GM19397 (cell line): ENCODE results near the gene AOAH.
"Not testable (repeated sequence)": the region's sequence is repeated elsewhere in the genome, so short reads cannot be mapped to it uniquely, and the experiment has no call there.

Experiments used
- ATAC-seq: cut with Tn5 transposase; IDR thresholded peaks from one replicate; pipeline ENCODE4 v1.9.1; 2021; ENCODE audit warnings: mild to moderate bottlenecking, moderate library complexity; ENCODE audit not compliant: unreplicated experiment

AOAH gene

DNA sequence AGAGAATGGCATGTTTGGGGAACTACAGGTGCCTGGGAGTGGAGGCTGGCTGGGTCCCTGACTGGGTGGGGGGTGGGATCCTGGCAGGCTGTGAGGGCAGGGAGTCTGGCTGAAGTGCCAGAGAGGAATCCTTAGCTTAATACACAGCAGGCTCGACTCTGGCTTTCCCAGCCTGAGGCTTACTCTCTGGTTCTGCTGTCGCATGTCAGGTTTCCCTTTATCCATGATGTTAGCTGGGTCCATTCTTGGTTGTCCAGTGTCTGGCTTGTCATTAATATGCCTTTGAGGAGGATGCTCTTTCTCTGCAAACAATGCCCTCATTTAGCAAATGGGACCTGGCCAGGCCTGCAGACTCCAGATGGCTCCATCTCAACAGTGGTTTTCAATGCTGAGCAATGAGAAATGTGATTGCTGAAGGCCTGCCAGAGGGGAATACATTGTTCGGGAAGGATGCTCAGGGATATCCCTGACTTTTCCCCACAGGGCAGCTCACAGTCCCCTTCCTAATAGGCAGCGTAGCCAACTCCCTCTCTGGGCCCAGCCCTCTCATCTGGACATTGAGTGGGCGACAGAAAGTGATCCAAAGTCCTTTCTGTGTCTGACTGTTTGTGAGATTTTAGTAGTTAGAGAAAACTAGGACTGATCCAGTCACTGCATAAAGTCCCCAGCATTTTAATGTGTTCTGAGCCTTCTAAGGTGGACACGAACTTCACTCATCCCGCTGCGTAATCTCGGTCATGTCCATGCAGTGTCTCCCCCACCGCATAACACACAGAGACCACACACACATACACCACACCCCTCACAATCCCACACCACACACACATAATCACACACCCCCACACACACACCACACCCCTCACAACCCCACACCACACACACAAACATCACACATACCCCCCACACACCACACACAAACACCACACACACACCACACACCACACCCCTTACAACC lies 209.7 kb downstream of the AOAH start:
- no peak for ATAC-seq

DNA sequence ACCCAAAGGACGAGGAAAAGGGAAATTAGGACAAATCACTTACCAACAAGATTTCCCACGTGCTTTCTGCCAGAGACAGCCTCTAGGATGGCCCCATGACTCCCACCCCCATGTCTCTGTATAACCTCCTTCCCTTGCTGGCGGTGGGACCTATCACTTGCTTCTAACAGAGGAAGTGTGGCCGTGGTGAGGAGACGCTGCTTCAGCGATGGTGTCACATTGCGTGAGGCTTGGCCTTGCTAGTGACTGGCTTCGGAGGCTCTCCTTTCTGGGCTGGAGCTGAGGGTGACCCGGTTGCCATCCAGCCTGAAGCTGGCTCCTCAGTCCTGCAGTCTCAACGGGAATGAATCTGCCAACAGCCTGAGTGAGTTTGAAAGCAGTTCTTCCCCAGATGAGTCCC lies 210.9 kb downstream of the AOAH start:
- no peak for ATAC-seq

DNA sequence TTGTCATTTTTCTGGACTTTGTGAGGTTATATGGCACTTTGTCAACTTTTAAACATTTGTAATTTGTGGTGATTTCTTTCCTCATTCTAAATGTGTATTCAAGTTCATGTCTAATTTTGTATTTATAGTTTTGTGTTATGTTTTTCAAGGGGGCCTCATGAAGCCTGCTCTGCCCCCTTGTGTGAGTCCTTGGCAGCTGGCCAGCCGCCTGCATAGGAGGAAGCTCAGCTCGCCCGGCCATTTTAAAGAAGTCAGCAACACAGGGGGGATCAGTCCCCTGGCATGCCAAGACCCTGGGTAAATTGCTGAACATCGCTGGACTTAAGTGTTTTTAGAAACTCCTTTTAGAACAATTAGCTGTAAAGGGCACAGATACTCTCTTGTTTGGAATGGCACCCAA lies 211.7 kb downstream of the AOAH start:
- ATAC-seq: no peak

DNA sequence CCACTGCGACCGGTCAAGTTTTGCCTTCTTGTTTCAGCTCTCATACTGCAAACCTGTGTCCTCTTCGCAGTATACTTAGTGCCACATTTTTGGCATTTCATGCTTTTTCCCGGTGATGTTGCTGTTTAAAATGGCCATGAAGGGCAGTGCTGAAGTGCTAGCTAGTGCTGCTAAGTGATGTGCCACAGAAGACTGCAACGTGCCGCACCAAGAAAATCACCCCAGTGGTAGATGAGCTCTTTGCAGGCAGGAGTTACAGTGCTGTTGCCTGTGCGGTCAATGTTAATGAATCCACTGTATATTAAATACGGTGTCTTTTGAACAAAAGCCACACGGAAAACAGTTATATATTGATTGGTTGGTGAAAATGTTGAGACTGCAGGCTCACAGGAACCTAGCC lies 214.3 kb downstream of the AOAH start:
- ATAC-seq: no peak

DNA sequence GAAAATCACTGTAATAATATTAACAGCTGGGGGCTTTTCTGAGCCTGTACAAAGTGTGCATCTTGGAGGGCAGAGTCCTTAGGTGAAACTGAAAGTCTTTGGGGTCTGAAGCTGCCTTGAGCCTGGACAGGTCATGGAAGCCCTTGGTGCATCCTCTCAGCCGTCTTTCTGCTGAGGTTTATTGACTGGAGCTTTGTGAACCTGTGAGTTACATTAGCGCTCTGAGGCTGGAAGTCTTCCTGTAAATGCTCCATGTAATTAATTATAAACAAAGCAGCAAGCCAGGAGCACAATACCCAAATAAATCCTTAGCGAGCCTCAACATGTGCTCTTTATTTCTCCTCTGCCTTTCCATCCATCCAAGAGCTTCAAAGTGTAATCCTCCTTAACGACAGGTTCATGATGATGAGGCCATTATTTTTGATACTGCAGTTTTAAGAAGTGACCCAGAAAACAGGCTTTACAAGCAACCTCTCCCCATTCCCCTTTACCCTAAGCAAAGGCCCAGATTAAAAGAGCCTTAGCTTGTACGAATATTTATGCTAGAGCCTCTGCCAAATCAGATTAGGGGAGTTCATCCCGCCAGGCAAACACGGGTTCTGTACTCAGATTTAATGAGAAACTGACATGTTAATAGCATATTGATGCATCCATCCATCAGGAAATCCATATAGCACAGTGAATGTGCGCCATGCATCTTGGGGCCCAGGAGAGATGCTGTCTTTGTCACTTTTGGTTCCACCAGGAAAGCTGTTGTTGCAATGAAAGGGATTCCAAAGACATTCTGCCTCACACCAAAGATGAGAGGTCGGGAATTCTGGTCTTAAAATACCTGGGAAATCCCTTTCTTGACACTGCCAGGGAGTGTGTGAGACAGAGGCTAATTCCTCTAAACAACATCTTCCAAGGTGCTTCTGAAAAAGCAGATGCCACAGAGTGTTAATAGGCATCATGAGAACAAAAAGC lies 216.5 kb downstream of the AOAH start:
- no peak for ATAC-seq

DNA sequence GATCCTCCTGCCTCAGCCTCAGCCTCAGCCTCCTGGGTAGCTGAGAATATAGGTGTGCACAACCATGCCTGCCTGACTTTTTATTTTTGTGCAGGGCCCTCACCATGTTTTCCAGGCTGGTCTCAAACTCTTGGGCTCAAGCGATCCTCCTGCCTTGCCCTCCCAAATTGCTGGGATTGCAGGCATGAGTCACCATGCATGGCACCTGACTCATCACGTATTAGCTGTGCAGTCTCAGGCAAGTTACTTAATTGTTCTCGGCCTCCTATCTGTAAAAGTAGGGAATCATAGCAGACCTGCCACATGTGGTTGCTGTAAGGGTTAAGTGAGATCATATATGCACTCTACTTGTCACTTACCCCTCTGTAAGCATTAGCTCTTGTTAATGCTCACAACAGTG lies 217.5 kb downstream of the AOAH start:
- no peak for ATAC-seq

DNA sequence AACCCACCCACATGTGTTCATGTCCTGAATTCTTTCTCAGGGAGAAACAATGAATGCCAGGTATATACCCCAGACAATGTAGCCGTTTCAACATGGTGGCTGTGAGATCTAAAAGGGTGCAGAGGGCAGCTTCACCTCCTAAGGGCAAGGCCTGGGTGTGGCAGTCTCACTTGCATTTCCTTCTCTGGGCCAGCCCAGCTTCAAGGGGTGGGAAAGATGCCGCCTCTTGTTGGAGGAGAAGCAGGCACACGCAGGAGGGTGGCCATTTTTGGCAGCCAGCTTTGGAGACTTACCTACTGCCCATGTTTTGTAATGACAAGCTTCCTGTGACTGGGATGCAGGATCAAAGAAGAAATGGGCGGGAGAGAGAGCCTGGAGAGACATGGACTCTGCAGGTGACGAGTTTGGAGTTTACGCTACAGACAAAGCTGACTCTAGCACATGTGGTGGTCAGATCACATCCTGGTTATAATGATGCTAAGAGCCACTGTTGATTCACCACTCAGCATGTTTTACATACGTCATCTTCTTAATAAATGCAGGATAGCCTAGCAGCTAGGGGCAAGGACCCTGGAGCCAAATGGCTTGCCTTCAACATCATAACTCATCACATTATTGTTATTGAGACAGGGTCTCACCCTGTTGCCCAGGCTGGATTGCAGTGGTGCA lies 218.0 kb downstream of the AOAH start:
- no peak for ATAC-seq

DNA sequence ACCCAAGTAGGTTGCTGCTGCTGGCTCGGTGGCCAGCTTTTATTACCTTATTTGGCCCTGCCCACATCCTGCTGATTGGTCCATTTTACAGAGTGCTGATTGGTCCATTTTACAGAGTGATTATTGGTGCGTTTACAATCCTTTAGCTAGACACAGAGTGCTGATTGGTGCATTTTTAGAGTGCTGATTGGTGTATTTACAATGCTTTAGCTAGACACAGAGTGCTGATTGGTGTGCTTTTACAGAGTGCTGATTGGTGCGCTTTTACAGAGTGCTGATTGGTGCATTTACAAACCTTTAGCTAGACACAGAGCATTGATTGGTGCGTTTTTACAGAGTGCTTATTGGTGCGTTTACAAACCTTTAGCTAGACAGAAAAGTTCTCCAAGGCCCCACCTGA lies 219.7 kb downstream of the AOAH start:
- ATAC-seq: not testable (repeated sequence)

DNA sequence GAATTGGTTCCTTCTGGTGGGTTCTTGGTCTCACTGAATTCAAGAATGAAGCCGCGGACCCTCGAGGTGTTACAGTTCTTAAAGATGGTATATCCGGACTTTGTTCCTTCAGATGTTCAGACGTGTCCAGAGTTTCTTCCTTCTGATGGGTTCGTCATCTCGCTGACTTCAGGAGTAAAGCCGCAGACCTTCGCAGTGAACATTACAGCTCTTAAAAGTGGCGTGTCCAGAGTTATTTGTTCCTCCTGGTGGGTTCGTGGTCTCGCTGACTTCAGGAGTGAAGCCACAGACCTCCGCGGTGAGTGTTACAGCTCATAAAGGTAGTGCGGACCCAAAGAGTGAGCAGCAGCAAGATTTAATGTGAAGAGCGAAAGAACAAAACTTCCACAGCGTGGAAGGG lies 220.1 kb downstream of the AOAH start:
- not testable (repeated sequence) for ATAC-seq

DNA sequence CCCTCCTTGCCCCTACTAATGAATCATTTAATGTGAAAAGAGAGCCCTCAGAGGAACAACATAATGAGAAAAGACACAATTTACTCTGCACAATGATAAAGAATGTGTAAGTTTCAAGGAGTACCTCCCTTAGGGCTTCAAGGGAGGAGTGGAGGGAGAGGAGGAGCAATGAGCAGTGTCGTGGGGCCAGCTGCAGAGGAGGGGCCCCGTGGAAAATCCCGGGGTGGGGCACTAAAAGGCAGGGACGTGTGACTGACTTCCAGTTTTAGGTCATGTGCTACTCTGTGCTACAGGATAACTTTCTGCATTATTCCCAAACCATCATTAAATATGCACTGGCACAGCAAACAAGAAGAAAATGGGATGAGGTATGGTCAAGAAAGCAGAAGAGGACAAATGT lies 226.5 kb downstream of the AOAH start:
- no peak for ATAC-seq

DNA sequence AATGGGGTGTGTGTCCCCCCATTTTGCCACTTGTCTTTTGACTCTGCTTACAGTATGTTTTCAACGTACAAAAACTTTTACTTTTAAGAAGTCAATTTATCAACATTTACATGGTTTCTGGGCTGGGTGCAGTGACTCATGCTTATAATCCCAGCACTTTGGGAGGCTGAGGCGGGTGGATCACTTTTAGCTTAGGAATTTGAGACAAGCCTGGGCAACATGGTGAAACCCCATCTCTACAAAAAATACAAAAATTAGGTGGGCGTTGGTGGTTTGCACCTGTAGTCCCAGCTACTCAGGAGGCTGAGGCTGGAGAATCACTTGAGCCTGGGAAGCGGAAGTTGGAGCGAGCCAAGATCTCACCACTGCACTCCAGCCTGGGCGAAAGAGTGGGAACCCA lies 227.1 kb downstream of the AOAH start:
- not testable (repeated sequence) for ATAC-seq

DNA sequence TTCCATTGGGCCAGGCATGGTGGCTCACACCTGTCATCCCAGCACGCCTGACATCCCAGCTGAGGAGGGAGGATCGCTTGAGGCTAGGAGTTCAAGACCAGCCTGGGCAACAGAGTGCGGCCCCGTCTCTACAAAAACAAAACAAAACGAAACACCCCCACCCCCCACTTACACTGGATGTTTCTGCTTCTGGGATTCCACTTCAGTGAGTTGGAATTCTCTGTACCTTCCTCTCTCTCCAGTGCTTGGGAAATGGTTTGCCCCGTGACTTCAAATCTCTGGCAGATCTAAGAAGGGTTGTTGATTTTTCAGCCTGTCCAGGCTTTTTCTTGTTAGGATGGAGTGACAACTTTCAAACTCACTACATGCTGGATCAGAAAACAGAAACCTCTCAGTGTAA lies 227.7 kb downstream of the AOAH start:
- ATAC-seq: no peak

DNA sequence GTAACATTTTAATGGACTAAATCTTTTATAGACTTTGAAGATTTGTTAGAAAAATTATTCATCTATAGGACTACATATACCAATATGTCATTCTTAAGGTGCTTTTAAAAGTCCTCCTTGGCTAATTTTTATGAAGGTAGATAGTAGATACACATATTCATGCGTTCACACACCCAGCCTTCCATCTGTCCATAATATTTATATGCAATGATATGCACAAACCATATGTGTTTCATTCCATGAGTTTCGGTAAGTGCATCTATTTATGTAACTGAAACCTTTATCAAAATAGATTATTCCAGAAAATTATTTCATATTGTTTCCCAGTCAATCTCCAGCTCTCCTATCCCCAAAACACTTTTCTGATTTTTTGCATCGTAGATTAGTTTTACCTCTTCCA lies 233.0 kb downstream of the AOAH start:
- ATAC-seq: no peak

DNA sequence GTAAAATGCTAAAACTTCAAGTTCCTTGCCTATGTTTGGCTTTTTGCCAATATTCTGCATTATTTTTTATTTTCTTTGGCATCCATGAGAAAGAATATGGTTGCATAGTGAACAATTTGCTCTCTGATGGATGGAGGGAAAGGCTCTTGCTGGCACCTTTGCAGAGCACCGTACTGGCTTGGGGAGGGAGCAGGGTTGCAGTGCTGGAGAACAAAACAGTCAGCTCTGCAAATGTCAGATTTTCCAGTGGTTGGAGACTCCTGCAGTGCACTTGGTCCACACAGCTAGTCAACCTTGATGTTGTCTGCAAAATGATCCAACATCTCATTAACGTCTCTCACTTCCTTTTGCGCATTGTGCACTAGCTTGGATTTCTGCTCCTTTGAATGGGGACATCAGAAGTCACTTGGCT lies 233.9 kb downstream of the AOAH start:
- ATAC-seq: no peak

DNA sequence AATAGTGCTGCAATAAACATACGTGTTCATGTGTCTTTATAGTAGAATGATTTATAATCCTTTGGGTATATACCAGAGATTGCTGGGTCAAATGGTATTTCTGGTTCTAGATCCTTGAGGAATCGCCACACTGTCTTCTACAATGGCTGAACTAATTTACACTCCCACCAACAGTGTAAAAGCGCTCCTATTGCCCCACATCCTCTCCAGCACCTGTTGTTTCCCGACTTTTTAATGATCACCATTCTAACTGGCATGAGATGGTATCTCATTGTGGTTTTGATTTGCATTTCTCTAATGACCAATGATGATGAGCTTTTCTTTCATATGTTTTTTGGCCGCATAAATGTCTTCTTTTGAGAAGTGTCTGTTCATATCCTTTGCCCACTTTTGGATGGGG lies 235.6 kb downstream of the AOAH start:
- ATAC-seq: not testable (repeated sequence)

DNA sequence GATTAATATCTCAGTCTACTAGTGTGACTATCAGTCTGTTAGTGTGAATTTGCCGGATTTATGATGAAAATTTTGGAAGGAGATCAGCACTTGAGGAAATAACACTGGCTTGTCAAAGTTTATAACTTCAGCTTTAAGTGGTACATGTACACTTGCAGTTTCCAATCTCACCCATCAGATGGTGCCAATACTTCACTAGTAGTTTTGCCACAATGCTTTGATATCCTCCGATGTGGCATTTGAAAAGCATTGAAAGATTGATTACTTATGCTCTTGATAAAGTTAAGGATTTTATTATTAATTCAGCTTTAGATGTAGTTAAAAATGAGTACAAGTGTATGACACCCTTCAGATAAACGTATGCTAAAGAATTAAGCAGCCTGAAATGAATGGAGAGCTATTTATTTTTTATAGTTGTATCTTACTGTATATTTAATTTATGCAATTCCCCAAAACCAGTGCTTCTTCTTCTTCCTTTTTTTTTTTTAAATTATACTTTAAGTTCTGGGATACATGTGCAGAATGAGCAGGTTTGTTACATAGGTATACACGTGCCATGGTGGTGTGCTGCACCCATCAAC lies 236.4 kb downstream of the AOAH start:
- ATAC-seq: no peak

DNA sequence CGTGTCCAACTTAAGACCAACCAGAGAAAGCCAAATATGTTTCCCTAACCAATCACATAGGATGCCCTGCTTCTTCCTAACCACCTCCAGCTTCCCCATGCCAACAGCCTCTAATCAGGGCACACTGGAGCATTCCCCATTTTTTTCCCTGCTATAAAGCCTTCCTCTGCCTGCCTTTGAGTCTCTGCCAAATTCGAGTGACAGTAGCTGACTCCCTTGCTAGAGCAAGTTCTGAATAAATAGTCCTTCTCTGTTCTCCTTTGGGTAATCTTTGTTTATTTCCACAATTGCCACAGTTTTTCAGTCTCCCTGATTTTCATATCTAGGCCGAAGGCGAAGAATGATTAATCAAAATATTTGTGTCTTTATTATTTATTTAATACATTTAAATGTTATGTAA lies 238.0 kb downstream of the AOAH start:
- ATAC-seq: no peak

DNA sequence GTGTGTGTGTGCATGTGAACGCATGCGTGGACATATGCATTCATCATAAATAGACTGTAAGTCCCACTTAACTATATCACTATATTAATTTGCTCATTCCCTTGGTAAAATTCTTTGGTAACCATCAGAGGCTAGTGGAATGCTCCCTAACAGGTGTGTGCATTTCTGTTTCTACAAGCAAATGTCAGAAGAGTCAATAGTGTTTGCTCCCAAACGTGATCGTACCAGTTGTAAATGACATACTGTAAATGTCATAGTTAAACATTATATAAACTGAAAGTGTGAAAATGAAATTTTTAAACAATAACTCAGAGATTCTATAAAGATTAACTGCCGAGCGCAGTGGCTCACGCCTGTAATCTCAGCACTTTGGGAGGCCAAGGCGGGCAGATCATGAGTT lies 240.0 kb downstream of the AOAH start:
- no peak for ATAC-seq

DNA sequence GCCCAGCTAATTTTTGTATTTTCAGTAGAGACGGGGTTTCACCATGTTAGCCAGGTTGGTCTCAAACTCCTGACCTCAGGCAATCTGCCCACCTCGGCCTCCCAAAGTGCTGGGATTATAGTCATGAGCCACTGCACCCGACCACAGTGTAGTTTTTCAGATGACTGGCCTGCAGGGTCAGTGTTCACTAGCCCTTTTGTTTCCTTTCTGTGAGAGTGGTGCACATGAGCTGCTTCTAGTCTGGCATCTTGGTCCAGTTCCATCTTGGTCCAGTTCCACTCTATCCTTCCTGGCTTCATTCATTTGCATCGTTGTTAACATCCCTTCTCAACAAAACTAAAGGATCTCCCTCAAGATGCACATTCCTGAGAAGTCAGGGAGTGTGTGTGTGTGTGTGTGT lies 240.4 kb downstream of the AOAH start:
- not testable (repeated sequence) for ATAC-seq

DNA sequence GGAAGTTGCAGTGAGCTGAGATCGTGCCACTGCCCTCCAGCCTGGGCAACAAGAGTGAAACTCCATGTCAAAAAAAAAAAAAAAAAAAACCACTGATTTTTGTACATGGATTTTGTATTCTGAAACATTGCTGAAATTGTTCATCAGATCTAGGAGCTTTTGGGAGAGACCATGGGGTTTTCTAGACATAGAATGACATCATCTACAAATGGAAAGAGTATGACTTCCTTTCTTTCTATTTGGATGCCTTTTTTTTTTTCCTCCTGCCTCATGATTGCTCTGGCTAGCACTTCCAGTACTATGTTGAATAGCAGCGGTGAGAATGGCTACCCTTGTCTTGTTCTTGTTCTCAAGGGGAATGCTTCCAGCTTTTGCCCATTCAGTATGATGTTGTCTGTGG lies 245.5 kb downstream of the AOAH start:
- ATAC-seq: no peak

DNA sequence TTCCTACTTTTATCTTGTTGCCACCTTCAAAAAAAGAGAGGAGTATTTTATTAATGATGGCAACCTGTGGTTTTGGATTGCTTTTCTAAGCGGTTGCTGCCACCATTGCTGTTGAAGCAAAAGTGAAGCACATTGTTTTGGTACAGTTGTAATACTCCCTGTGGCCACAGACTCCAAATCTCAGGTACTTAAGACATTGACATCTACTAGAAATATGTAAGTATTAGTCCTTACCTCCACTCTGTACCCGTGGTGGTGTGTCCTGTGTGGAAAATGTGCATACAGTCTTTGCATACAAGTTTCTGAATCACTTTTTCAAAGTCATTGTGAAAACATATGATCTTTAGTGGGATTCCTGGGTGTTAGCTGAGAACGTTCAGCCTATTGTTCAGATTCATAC lies 248.9 kb downstream of the AOAH start:
- ATAC-seq: no peak
